SU-DHL-6 (cell line): ENCODE results near the gene TBP.

Source experiments
- EZH2phosphoT487 ChIP-seq: fragments of 200-600 bp; sonication (generic), shearing (Covaris generic); conservative IDR thresholded peaks from 2 replicates; pipeline ENCODE4 v1.6.1; 2018; ENCODE audit warnings: mild to moderate bottlenecking, antibody characterized with exemption, low read length, moderate library complexity, mixed read lengths
- TF ChIP-seq, protein P1 (sequence below): fragments of 200-600 bp; sonication (generic); IDR thresholded peaks from one replicate; pipeline ENCODE4 v1.5.1; 2017; ENCODE audit warnings: antibody characterized with exemption, mild to moderate bottlenecking, low read length, moderate library complexity; ENCODE audit not compliant: insufficient read depth, poor library complexity, severe bottlenecking

DNA sequence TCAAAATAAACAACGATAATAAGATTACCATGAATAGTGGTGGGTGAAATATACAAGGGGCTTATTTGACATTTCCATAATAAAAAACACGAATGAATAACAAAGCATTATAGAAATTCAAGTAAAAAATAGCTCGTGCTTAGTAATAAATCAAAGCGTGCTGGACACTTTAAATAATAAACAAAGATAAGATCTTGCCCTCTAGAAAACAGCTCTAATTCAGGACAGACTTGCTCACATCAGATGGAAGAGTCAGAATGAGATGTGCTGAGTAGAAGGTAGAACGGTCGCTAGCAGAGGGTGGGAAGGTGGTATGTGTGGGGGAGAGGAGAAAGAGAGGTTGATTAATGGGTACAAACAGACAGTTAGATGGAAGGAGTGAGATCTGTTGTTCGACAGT lies 28.4 kb upstream of the TBP start:
- TF ChIP-seq, protein P1, sequence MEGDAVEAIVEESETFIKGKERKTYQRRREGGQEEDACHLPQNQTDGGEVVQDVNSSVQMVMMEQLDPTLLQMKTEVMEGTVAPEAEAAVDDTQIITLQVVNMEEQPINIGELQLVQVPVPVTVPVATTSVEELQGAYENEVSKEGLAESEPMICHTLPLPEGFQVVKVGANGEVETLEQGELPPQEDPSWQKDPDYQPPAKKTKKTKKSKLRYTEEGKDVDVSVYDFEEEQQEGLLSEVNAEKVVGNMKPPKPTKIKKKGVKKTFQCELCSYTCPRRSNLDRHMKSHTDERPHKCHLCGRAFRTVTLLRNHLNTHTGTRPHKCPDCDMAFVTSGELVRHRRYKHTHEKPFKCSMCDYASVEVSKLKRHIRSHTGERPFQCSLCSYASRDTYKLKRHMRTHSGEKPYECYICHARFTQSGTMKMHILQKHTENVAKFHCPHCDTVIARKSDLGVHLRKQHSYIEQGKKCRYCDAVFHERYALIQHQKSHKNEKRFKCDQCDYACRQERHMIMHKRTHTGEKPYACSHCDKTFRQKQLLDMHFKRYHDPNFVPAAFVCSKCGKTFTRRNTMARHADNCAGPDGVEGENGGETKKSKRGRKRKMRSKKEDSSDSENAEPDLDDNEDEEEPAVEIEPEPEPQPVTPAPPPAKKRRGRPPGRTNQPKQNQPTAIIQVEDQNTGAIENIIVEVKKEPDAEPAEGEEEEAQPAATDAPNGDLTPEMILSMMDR: no peak
- TF ChIP-seq EZH2phosphoT487: no peak
